Spleen (tissue), 11 donors: ENCODE measurements around the gene PALM3. TPM values are rescaled to one million over a fixed set of nuclear protein-coding genes. Genes with fewer than 3 reads are reported as not detected.

Source experiments
- DNase-seq: peaks from one replicate; pipeline ENCODE4 v3.0.0-alpha.2; 2020
- H3K27ac ChIP-seq, 8 donors: fragments of 200-600 bp; sonication (generic) in 7 of 8; 1 replicate in 4 of 8; 2 replicates in 4 of 8; pipeline versions ENCODE4 v1.5.0 to v1.8.0; 2016 to 2021; ENCODE audit warnings: inconsistent platforms in 4 of 8, mild to moderate bottlenecking in 4 of 8, moderate library complexity in 1 of 8
- H3K27me3 ChIP-seq, 7 donors: fragments of 200-600 bp; sonication (generic) in 6 of 7; replicated peaks in 1 of 7; 1 replicate in 4 of 7; 2 replicates in 3 of 7; pipeline versions ENCODE4 v1.5.0 to v1.8.0; 2016 to 2021; ENCODE audit warnings: inconsistent platforms in 3 of 7, mild to moderate bottlenecking in 1 of 7
- H3K36me3 ChIP-seq, 6 donors: fragments of 200-600 bp; sonication (generic) in 5 of 6; 1 replicate in 4 of 6; 2 replicates in 2 of 6; pipeline versions ENCODE4 v1.5.0 to v1.8.0; 2016 to 2021; ENCODE audit warnings: inconsistent platforms in 2 of 6
- H3K4me1 ChIP-seq, 6 donors: fragments of 200-600 bp; sonication (generic) in 5 of 6; 1 replicate in 3 of 6; 2 replicates in 3 of 6; pipeline versions ENCODE4 v1.5.0 to v1.8.0; 2016 to 2021; ENCODE audit warnings: inconsistent platforms in 3 of 6
- H3K4me3 ChIP-seq, 8 donors: fragments of 200-600 bp; sonication (generic) in 7 of 8; 1 replicate in 4 of 8; 2 replicates in 4 of 8; pipeline versions ENCODE4 v1.5.0 to v1.8.0; 2016 to 2021; ENCODE audit warnings: inconsistent platforms in 4 of 8, mild to moderate bottlenecking in 4 of 8, moderate library complexity in 2 of 8
- H3K9me3 ChIP-seq, 8 donors: fragments of 200-600 bp; sonication (generic) in 7 of 8; 1 replicate in 4 of 8; 2 replicates in 4 of 8; pipeline versions ENCODE4 v1.5.0 to v1.8.0; 2016 to 2021; ENCODE audit warnings: inconsistent platforms in 4 of 8
- CTCF ChIP-seq, 11 experiments: fragments of 200-600 bp in 7 of 11; fragments of 450-650 bp in 4 of 11; sonication (generic) in 4 of 11; IDR thresholded peaks in 8 of 11; conservative IDR thresholded peaks in 3 of 11; 1 replicate in 7 of 11; 2 replicates in 4 of 11; pipeline versions ENCODE4 v1.4.0 to v1.8.0; 2016 to 2021; ENCODE audit warnings: antibody characterized with exemption in 11 of 11, inconsistent platforms in 4 of 11, mild to moderate bottlenecking in 1 of 11
- POLR2A ChIP-seq, 3 donors: fragments of 450-650 bp; IDR thresholded peaks; one replicate each; pipeline ENCODE4 v1.5.1; 2017; ENCODE audit warnings: antibody characterized with exemption in 3 of 3, mild to moderate bottlenecking in 1 of 3
- POLR2AphosphoS5 ChIP-seq, 3 donors: sonication (generic); formaldehyde crosslinking; IDR thresholded peaks; one replicate each; pipeline ENCODE4 v1.5.1; 2017; ENCODE audit warnings: antibody characterized with exemption in 3 of 3
- WGBS, 5 donors: extraction: QIAGEN DNeasy Blood & Tissue Kit in 3 of 5; methylation state at CpG; one replicate each; pipeline versions ENCODE4 v1.1.5 to v1.1.7; 2013 to 2018; 5-methylcytosine and 5-hydroxymethylcytosine counted together
- intact Hi-C: fragments of 100-400 bp; cut with DNase I; formaldehyde crosslinking; loops from one replicate; pipeline ENCODE4 v1.15.0; 2023; ENCODE audit warnings: low total_unique reads
- polyA plus RNA-seq, 3 donors: library from polyadenylated mRNA; stranded (reverse); fragments of 200-250 nt; gene quantifications; one replicate each; pipeline ENCODE4 v1.2.1, GENCODE V29; 2013
- total RNA-seq, 7 donors: library from RNA; depleted of rRNA in 3 of 7; stranded (reverse); fragments of >200 nt in 3 of 7; fragmentation: NEBNext Ultra II Directional in 4 of 7; extraction: Animal tissue kit (Norgen Biotek cat#: 25700) in 4 of 7; gene quantifications; one replicate each; pipeline versions ENCODE4 v1.1.0 to v1.2.1, GENCODE V29; 2016 to 2021
- donor health status: healthy with polysubstance abuse.
- donor health status: DM: no; HTN: no; CAD: no; lungs with moderate emphysema.
- donor health status: DM: no; HTN: no; CAD: no.
- donor health status: Bipolar disorder and iron deficiency.
- donor health status: healthy.
- donor health status: DM: no; HTN: no; CAD: no.
- donor health status: DM: yes; HTN: yes; CAD: no.

Gene PALM3
- total and polyA plus RNA-seq, 10 donors: 0.02 to 0.32 (median 0.05) TPM; not detected in 7

- intact Hi-C loops: loop anchor here (10.0 kb wide), 1 partner anchor 79 kb away; the partner anchor contains the start of gene DCAF15
- DNase-seq: no peak
- no peak overlapping the region for H3K4me3 ChIP-seq
Observed at GRCh38 chr19:14033946-14034345, 27.9 kb downstream of the PALM3 start.

GRCh38 chr19:14031719-14032480 lies 30.0 kb downstream of the PALM3 start, which contains the start of gene IL27RA:
TSS of gene IL27RA (plus strand) at chr19:14031762. CDS start at chr19:14031873, 111 bp downstream.
- H3K4me3 ChIP-seq: peak within 1 kb of the TSS; percentile 40 to 94 (median 72)
- peak within 1 kb of the TSS; percentile 85 to 98 (median 94) for H3K27ac ChIP-seq
- H3K36me3 ChIP-seq: peaks cover 0 to 25% (median 6%) of the 10 kb centered on the region in 6 donors
- peak in 2 of 3 donors; percentile 39 to 60 for TF ChIP-seq POLR2A (IDR thresholded peaks at IDR 0.05)
- TF ChIP-seq CTCF (IDR thresholded peaks at IDR 0.05 in 8 of 11, conservative IDR thresholded peaks at IDR 0.05 in 3 of 11): peak in 10 of 11 experiments; percentile 48 to 76 (median 71)
- TF ChIP-seq POLR2AphosphoS5 (IDR thresholded peaks at IDR 0.05): peak; percentile 81 to 90 (median 87)
- peaks cover 5 to 82% (median 31%) of the 10 kb centered on the region in 6 donors for H3K4me1 ChIP-seq
- intact Hi-C loops: loop anchor here (10.0 kb wide), 1 partner anchor 77 kb away; the partner anchor contains the start of gene DCAF15
- H3K9me3 ChIP-seq: no peaks in the 10 kb centered on the region
- 0 to 1% (median 0%) methylated on average over 26 to 63 of the region's 63 CpGs for WGBS, 5 donors
- H3K27me3 ChIP-seq: no peaks in the 10 kb centered on the region
- DNase-seq: peak; percentile 95

More at GRCh38 chr19:14033946-14034345, 27.9 kb downstream of the PALM3 start:
- Histone ChIP-seq H3K27me3 (no peaks in the 10 kb centered on the region), H3K9me3 (no peaks in the 10 kb centered on the region), H3K4me1 (peaks cover 5 to 71% (median 31%) of the 10 kb centered on the region in 6 donors), H3K27ac (no peak overlapping the region), H3K36me3 (peaks cover 0 to 46% (median 10%) of the 10 kb centered on the region in 6 donors)
- 88 to 98% (median 94%) methylated on average over 2 of the region's 2 CpGs for WGBS, 5 donors
- TF ChIP-seq POLR2AphosphoS5 (IDR thresholded peaks at IDR 0.05) (no peak), POLR2A (IDR thresholded peaks at IDR 0.05) (no peak), CTCF (IDR thresholded peaks at IDR 0.05 in 8 of 11, conservative IDR thresholded peaks at IDR 0.05 in 3 of 11) (no peak)

DNA sequence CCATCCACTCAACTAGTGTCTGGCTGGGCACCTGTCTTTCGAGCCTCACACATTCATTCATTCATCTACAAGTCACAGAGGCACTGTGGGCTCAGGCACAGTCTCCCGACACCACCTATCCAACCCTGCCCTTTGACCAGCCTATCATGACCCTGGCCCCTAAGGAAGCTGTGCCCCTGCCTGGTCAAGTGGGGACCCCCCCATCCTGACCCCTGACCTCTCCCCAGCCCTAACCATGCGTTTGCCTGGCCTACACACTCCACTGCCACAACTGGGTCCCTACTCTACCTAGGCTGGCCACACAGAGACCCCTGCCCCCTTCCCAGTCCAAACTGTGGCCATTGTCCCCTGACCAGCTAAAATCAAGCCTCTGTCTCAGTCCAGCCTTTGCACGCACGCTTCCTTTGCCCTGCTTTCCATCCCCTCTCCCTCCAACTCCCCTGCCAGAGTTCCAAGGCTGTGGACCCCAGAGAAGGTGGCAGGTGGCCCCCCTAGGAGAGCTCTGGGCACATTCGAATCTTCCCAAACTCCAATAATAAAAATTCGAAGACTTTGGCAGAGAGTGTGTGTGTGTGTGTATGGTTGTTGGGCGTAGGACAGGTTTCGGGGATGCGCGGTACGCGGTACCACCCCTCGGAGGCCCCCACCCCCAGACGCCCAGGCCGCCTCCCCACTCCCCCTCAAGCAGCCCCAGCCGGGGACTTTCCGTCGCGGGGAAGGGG lies 30.7 kb downstream of the PALM3 start:
- no peak for DNase-seq
- no peak for TF ChIP-seq POLR2A (IDR thresholded peaks at IDR 0.05)
- TF ChIP-seq CTCF (IDR thresholded peaks at IDR 0.05 in 8 of 11, conservative IDR thresholded peaks at IDR 0.05 in 3 of 11): no peak
- no peak for TF ChIP-seq POLR2AphosphoS5 (IDR thresholded peaks at IDR 0.05)
- H3K4me1 ChIP-seq: peaks cover 5 to 79% (median 31%) of the 10 kb centered on the region in 6 donors
- peak overlapping the region; percentile 85 to 98 (median 94) for H3K27ac ChIP-seq
- H3K27me3 ChIP-seq: no peaks in the 10 kb centered on the region
- H3K4me3 ChIP-seq: peak overlapping the region; percentile 40 to 94 (median 72)
- WGBS, 5 donors: 14 to 33% (median 19%) methylated on average over 14 to 20 of the region's 20 CpGs
- intact Hi-C loops: loop anchor here (10.0 kb wide), 1 partner anchor 76 kb away; the partner anchor contains the start of gene DCAF15
- H3K9me3 ChIP-seq: no peaks in the 10 kb centered on the region
- peaks cover 0 to 18% (median 2%) of the 10 kb centered on the region in 6 donors for H3K36me3 ChIP-seq
